ENCODE measurements around the gene PHOX2A. TPM values are rescaled to one million over a fixed set of nuclear protein-coding genes. Genes with fewer than 3 reads are reported as not detected.
"Not testable (repeated sequence)": the region's sequence is repeated elsewhere in the genome, so short reads cannot be mapped to it uniquely, and the experiment has no call there.

PHOX2A gene
- total RNA-seq, 1 donor from 2014 or later = not detected

- DNase-seq (ENCODE audit: low read depth, low spot score) = no peak
Measured at GRCh38 chr11:72223615-72224563, 20.1 kb downstream of the PHOX2A start.

- peak; percentile 56 for DNase-seq (ENCODE audit: low read depth, low spot score)
Measured at GRCh38 chr11:72222907-72223614, 20.9 kb downstream of the PHOX2A start.

GRCh38 chr11:72222106-72222891, 21.7 kb downstream of the PHOX2A start:
- no peak for DNase-seq (ENCODE audit: low read depth, low spot score)

GRCh38 chr11:72221386-72222075, 22.4 kb downstream of the PHOX2A start:
- DNase-seq (ENCODE audit: low read depth, low spot score) = no peak

- DNase-seq (ENCODE audit: low read depth, low spot score) = no peak
Measured at GRCh38 chr11:72220696-72221363, 23.1 kb downstream of the PHOX2A start.

GRCh38 chr11:72218251-72218745, 25.7 kb downstream of the PHOX2A start:
- DNase-seq (ENCODE audit: low read depth, low spot score) = no peak

- DNase-seq (ENCODE audit: low read depth, low spot score) = no peak
Measured at GRCh38 chr11:72217841-72218240, 26.1 kb downstream of the PHOX2A start.

- no peak for DNase-seq (ENCODE audit: low read depth, low spot score)
Measured at GRCh38 chr11:72216638-72217037, 27.3 kb downstream of the PHOX2A start, which contains the start of gene FOLR2. Gene FOLR2 (plus strand): TSS chr11:72216794. CDS start chr11:72218585, 1,791 bp downstream.

GRCh38 chr11:72209101-72209500, 34.9 kb downstream of the PHOX2A start:
- no peak for DNase-seq (ENCODE audit: low read depth, low spot score)

GRCh38 chr11:72208281-72208680, 35.7 kb downstream of the PHOX2A start:
- no peak for DNase-seq (ENCODE audit: low read depth, low spot score)

- DNase-seq (ENCODE audit: low read depth, low spot score) = not testable (repeated sequence)
Measured at GRCh38 chr11:72206794-72207193, 37.2 kb downstream of the PHOX2A start.

GRCh38 chr11:72204886-72205285, 39.1 kb downstream of the PHOX2A start:
- no peak for DNase-seq (ENCODE audit: low read depth, low spot score)

GRCh38 chr11:72203163-72203562, 40.8 kb downstream of the PHOX2A start:
- no peak for DNase-seq (ENCODE audit: low read depth, low spot score)

GRCh38 chr11:72202571-72202970, 41.4 kb downstream of the PHOX2A start:
- no peak for DNase-seq (ENCODE audit: low read depth, low spot score)

- not testable (repeated sequence) for DNase-seq (ENCODE audit: low read depth, low spot score)
Measured at GRCh38 chr11:72201445-72201844, 42.5 kb downstream of the PHOX2A start.

- DNase-seq (ENCODE audit: low read depth, low spot score) = no peak
Measured at GRCh38 chr11:72195518-72196270, 48.3 kb downstream of the PHOX2A start.

- DNase-seq (ENCODE audit: low read depth, low spot score) = no peak
Measured at GRCh38 chr11:72191961-72192381, 52.0 kb downstream of the PHOX2A start, which contains the start of gene FOLR1. Gene FOLR1 (plus strand): TSS chr11:72192140. CDS start chr11:72192174, 34 bp downstream.

- no peak for DNase-seq (ENCODE audit: low read depth, low spot score)
Measured at GRCh38 chr11:72190631-72191071, 53.3 kb downstream of the PHOX2A start.
